GM19372 (cell line): Measurements from ENCODE around the gene ACBD4.

Source experiments
- ATAC-seq: cut with Tn5 transposase; IDR thresholded peaks from one replicate; pipeline ENCODE4 v1.9.1; 2021; ENCODE audit warnings: mild to moderate bottlenecking, low read depth, moderate library complexity; ENCODE audit not compliant: unreplicated experiment

ACBD4 gene

GRCh38 chr17:45177563-45177962 lies 42.1 kb downstream of the ACBD4 start:
- no peak for ATAC-seq

GRCh38 chr17:45184144-45184543 lies 48.7 kb downstream of the ACBD4 start:
- ATAC-seq, result no peak

- ATAC-seq, result no peak
These were observed 51.4 kb downstream of the ACBD4 start for GRCh38 chr17:45186801-45187354.

GRCh38 chr17:45189009-45189408 lies 53.5 kb downstream of the ACBD4 start:
- ATAC-seq, result no peak

GRCh38 chr17:45190503-45191255 lies 55.2 kb downstream of the ACBD4 start:
- no peak for ATAC-seq
